HG03280 (cell line): ENCODE measurements around the gene ZEB2.

Experiments used
- ATAC-seq: cut with Tn5 transposase; IDR thresholded peaks from one replicate; pipeline ENCODE4 v1.9.1; 2021; ENCODE audit warnings: mild to moderate bottlenecking, moderate library complexity; ENCODE audit not compliant: unreplicated experiment

Gene ZEB2

GRCh38 chr2:144513388-144514101 is 6.4 kb downstream of the ZEB2 start:
- no peak for ATAC-seq

DNA sequence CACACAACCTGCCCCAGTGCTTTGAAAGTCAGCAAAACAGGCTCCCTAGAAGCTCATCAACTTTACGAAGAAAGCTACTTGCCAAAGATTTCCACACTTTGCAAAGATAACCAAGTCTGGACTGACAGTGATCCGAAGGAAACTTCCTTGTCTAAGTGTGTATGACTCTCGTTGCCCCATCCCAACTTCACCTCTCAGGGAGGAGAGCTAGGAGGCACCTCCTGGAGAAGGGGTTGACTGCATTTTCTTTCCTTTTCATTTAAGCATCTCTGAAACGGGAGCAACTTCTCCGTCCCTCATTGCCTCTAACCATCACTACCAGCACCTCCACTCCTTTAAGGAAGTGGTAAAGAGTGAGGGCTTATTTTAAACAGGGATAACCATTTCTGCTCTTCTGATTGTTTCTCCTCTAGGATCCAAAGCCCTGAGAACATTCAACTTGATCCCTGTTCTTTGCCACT is 7.0 kb downstream of the ZEB2 start:
- no peak for ATAC-seq

GRCh38 chr2:144512470-144512869 is 7.4 kb downstream of the ZEB2 start:
- ATAC-seq, result no peak

- no peak for ATAC-seq
These were observed 8.0 kb downstream of the ZEB2 start for GRCh38 chr2:144511937-144512336.

DNA sequence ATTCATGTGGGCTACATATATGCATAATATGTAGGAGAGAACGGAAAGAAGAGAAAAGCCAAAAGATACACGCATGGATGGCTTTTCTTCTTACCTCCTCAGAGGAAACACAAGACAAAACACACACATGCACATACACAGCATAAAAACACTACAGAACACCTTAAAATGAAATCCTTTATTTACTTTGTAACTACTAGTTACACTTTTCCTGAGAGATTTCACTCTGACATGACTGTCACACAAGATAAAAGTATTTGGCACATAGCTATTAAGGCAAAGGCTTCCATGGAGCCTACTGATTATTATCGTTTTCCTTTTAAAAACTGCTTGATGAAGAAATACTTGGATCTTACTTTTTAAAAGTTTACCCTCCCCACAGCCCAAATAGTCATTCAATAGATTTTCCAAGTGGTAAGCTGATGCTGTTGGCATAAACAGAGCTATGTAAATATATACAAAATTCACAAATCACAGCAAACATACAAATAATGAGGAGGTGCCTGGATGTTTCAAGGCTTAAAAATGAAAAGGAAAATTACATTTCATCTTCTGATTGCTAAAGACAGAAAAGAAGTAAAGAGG is 8.6 kb downstream of the ZEB2 start:
- no peak for ATAC-seq

DNA sequence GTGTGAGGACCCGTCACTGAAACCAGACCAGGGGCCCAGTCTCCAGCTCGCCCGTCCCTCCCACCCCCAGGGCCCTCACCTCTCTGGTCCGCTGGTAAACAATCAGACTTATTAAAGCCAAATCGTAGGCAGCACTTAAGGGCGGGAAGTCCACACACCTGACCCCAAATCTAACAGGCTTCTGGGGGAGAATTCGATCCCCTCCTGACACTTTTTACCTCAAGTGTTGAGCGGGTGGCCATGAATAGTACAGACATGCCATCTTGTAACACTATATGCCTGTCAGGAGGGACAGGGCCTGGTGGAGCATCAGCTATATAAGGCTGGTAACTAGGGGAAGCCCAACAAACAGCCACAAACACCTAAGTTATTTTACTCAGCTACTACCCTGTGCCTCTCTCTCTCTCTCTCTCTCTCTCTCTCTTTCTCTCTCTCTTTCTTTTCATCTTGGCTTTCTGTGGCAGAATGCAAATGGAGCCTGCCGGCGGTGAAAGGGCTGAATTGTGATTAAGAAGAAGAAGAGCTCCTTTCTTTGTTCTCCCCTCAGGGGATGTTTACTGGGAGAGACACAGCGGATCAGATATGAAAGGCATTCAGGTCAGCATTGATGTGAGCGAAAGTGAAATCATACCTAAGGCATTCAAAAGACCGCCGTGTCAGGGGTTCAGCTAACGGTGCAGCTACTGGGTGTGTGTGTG is 9.5 kb downstream of the ZEB2 start:
- peak; percentile 71 for ATAC-seq

GRCh38 chr2:144509879-144510221 is 10.1 kb downstream of the ZEB2 start:
- ATAC-seq, result no peak

GRCh38 chr2:144509001-144509878 is 10.7 kb downstream of the ZEB2 start:
- no peak for ATAC-seq

GRCh38 chr2:144508172-144508851 is 11.6 kb downstream of the ZEB2 start:
- ATAC-seq, result no peak

DNA sequence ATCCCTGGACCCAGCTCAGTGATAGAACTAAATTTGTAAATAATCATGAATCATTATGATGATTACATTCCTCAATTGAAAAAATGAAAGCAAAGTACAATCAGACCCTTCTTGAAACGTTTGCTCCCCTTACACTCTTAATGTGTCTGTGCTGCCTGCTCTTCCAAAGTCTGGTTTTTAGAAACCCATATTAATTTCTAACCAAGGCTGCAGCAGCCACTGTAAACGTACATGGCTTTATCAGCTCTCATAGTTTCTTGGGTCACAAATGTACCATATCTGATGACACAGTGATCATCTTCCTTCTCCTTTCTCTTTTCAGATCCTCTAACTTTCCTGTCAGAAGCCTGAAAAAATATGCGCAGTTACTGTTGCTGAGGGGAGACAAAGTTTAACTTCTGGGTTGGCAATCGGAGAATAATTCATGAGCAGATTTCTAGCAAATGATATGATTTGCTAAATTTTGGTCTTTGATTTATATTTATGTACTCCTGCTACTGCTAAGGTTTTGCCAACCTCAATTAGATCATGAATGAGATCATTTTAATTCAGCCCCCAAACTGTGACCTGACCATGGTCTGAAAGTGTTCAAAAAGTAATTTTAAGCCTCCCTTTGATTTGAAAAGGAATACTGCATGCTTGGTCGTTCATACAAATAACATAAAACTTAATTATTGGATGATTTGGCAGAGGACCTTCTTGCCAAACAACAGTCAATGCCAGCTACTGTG is 12.3 kb downstream of the ZEB2 start:
- no peak for ATAC-seq

DNA sequence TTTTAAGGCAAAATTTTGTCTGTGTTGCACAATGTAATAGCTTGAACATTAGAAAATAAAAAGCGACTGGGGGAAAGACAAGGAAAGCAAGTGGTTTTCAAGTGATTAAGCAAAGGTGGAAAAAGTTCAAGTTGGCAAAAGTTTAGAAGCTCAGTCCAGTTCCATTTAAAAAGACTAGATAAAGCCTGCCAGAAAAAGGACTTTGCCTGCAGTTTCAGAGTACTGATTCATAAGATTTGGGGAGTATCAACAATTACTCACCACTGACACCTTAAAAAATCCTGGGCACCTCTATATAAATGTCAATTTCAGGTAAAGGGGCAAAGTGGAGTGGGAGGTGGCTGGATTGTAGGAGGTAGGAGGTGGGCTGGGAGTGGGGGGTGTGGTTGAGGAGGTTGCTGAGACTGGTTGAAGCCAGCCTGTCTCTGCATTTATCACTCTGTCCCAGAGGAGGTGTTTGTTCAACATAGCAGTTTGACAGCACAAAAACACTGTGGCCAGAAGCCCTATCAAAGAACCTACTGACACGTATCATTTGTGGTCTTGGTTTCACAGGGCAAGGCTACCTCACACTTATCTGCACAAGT is 14.6 kb downstream of the ZEB2 start:
- no peak for ATAC-seq

DNA sequence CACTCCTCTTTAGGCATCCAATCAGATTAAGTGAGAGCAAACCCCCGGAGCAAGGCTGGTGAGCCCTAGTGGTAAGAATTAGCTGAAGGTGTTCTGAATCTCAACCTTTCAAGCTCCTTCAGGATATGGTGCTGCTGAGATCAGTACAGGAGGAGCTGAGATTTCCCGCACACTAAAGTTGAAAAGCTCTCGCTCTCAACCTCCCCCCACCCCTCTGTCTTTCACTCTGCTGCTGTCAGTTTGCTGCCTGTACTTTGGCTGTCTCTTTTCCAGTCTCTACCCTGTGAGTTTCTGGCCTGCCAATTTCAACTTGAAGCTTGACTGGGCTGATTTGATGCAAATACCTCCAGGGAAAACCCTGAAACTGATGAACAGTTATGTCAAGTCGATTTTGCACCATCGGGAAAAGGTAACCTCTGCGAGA is 15.7 kb downstream of the ZEB2 start:
- ATAC-seq, result no peak

GRCh38 chr2:144503242-144503641 is 16.7 kb downstream of the ZEB2 start:
- ATAC-seq, result no peak

- no peak for ATAC-seq
These were observed 17.6 kb downstream of the ZEB2 start for GRCh38 chr2:144502369-144502768.

- no peak for ATAC-seq
These were observed 18.3 kb downstream of the ZEB2 start for GRCh38 chr2:144501627-144502026.

DNA sequence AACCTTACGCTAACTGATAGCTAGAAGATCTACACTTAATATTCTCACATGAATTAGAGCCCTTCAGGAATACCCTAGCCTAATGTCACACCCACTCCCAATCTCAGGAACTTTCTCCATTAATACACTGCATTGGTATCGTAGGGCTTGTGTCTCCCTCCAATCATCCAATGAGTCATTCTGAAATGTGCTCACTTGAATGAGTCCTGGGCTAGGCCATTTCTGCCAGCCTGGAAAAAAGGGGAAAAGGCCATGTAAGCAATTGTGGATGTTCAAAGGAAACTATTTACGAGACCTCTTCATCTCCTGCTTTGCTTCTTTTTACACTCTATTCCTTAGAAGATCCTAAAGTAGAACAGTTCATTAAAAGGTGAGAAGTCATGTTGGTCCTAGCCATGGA is 18.8 kb downstream of the ZEB2 start:
- ATAC-seq, result no peak

DNA sequence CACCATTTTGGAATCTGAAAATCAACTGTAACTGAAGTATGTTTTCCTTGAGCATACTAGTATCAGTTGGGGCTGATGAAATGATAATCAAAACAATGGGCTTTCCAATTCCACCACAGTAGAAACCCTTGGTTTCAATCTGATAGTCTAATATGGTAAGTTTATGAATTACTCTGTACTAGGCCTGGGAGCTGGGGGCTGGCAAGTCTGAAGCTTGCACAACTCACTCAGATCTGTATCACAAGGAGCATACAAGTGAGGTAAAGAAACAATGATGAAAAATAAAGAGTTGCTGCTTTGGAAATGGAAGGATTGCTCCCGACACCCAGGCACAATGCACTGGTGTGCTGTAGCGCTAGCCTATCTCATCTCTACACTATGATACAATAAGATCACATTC is 19.4 kb downstream of the ZEB2 start:
- ATAC-seq, result no peak

- ATAC-seq, result no peak
These were observed 21.6 kb downstream of the ZEB2 start for GRCh38 chr2:144498277-144498676.

GRCh38 chr2:144496977-144497598 is 22.8 kb downstream of the ZEB2 start:
- no peak for ATAC-seq
